Activated CD8-positive, alpha-beta memory T cell treated with anti-CD3 and anti-CD28 coated beads, Interleukin-2, amount 50 U/mL, for 24 hours (primary cell): ENCODE measurements around the gene MED26.

Source experiments
- DNase-seq: peaks from one replicate; pipeline ENCODE4 v3.0.0-alpha.2; 2020; ENCODE audit errors: extremely low read depth

Gene MED26

DNA sequence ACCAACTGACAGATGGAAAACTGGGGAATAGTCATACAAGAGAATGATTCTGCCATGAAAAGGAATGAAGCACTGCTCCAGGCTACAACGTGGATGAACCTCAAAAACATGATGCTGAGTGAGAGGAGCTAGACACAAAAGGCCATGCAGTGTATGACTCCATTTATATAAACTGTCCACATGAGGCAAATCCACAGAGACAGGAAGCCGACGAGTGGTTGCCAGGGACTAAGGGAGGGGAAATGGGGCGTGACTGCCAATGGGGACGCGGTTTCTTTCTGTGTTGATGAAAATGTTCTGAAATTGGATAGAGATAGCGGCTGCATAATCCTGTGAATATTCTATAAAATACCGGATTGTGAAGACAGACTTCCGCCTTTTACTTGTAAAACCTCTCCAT lies 21.7 kb upstream of the MED26 start:
- no peak for DNase-seq

DNA sequence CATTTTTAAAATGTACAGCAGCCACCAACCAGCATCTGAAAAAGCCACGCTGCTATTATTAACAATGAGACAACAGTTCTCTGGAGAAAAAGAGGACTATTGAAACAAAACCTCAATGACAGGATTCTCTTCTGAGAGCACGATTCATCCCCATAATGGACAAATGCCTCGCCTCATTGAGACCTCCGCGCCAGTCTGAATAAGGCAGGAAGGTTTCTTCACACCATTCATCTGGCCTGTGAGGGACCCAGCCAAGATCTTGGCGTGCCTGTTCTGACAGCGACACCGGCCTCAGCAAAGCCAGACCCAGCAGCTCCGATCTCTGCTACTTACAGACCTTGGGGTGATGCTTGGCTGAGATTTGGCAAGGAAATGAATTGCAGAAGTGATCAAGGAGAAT lies 17.1 kb upstream of the MED26 start:
- DNase-seq, result no peak

DNA sequence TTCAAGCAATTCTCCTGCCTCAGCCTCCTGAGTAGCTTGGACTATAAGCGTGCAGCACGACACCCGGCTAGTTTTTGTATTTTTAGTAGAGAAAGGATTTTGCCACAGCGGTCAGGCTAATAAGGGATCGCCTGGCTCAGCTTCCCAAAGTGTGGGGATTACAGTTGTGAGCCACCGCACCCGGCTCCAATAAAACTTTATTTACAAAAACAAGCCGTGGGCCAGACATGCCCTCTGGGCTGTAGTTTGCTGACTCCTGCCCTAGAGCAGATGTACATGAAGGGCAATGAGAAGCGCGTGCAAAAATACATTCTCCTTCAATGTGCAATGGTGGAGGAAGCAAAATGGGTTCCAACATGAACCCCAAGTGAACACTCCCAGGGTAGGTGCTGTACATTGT lies 13.7 kb upstream of the MED26 start:
- no peak for DNase-seq

DNA sequence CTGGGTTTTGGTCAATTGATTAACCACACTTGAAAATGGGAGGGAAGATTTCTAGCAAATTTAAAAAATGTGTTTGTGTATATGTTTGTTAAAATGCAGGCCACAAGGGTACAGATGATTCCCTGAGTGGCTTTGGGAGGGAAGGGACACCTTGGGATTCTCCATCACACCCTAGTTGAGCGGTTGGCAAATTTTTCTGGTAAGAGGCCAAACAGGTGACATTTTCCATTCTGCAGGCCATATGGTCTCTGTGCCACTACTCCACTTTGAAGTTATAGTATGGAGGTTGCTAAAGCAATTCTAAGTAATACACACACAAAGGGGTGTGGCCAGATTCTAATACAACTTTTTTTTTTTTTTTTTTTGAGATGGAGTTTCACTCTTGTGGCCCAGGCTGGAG lies 12.9 kb upstream of the MED26 start:
- DNase-seq, result no peak

DNA sequence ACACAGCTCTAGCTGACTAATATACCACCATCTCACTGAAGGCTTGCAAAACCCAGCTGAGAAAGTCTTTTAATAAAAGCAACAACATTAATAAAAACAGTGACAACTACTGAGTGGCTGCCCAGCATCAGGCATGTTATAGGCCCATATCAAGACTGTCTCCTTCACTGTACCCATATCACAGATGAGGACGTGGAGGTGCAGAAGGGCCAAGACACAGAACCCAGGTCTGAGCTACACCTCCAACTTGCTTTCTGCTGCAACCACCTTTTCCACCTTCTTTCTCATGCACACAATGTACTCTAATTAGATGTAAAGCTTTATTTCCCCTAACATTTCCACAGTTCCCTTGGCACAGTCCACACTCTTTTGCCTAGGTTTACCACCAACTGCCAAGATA lies 10.7 kb upstream of the MED26 start:
- no peak for DNase-seq

DNA sequence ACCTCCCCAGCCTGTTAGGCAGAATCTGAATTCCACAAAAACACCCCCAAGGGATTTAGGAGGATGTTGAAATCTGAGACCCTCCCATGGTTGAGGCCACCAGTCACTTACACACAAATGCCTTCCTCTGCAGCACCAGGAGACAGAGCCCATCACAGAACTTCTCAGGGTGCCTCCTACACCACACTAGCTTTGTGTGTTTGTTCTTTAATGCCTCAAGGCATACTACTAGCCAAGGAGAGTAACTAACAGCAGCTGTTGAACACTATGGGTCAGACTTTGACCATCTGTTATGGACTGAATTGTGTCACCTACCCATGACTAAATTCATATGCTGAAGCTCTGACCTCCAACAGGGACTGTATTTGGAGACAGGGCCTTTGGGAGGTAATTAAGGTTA lies 9.5 kb upstream of the MED26 start:
- DNase-seq, result no peak

DNA sequence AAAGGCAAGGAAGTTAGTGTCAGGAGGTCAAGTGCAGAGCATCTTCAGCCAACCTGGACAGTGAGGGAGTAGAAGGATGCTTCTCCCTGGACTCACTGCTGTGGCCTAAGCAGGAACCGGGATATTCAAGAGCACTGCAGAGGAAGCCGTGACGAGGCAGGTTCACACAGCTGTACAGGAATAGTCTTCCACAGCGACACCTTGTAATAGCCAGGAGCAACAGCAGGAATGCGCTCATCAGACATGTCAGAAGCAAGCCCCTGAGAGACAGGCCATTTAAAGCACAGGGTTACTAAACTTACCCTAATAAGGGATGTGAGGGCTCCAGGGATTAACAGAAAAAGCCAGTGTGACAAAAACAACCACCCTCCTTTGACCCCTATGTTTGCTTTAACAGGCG lies 3.5 kb upstream of the MED26 start:
- no peak for DNase-seq

DNA sequence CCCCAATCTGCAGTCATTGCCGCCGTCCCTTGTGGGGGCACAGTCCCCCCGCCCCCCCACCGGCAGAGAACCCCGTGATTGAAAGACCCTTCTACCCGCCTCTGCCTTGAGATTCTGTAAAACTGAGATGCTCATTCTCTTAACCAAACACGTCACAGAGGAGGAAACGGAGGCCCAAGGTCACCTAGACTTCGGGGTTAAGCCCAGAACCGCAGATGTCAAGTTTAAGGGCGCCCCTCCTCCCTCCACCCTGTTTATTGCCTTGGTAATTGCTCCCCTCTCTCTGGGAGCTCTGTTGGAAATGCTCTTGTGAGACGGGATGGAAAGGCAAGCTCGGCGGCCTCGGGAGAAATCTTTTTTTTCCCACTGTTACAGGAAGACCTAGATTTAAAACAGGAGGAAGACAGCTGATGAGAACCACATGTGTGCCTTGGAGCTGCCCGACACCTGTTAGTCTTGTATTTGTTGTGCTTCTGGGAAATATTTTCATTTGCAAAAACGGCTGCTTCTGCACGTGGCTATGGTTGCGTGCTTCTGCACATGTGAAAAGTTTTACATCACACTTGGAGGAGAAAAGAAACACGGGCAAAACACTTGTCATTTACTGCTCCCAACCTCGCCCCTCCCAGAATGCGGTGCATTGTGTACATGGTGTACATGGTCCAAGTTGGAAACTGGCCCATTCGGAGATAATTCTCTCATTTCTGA lies 1.1 kb upstream of the MED26 start:
- no peak for DNase-seq

DNA sequence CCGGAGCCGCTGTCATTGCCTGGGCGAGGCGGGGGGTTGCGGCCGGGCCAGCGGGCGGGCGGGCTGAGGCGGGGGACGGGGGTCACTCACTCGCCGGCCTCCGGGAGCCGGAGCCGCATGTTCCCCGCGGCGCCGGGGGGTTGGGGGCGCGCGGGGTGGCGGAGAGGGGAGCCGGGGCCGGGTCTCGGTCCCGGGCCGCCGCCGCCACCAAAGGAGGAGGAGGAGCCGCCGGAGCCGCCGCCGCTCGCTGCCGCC lies 149 bp downstream of the MED26 start:
- DNase-seq, result no peak

DNA sequence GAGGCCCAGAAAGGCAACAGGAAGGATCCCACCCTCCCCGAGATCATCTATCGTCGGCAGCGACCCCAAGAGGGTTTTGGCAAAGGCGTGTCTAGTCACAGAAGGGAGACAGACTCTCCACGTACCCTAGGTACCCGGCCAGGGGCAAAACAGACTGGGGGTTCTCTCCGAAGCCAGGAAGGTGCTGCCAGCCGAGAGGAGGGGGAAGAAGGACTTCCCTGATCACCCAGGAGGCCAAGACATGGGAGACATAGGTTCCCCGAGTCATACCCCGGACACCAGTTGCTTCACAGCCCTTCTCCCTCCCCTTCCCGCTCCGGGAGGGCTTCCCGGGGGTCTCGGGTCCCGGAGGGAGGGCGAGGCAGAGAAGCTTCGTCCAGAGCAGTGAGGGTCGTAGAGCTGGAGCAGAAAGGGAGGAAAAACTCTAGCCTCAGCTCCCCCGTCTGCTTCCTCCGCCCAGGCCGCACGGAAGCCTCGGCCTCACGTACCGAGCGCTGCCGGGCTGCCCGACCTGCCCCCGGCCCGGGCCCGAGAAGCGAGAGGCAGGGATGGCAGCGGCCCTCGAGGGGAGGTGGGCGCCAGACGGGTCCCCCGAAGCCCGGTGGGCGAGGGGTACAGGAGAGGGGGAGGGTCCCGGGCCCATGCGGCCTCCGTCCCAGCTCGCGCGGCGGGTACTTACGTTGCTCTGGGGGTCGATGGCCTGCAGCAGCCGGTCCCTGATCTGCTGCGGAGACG lies 644 bp downstream of the MED26 start:
- DNase-seq, result no peak

DNA sequence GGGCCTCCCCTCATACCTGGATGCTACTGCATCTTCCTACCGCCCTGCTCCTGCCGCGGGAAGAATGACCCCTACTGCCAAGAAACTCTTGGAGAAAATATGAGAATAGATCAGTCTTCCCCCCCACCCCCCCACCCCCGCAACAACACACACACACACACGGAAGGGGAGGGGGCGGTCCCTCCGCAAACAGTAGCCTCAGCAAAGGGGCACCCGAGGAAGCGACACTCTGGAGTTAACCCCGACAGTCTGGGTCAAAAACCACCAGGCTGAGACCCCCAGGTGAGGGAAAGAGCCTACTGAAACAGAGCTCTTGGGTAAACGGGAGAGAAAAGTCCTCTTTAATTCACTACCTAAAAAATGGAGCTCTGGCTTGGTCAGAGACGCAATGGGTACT lies 1.2 kb downstream of the MED26 start:
- no peak for DNase-seq

DNA sequence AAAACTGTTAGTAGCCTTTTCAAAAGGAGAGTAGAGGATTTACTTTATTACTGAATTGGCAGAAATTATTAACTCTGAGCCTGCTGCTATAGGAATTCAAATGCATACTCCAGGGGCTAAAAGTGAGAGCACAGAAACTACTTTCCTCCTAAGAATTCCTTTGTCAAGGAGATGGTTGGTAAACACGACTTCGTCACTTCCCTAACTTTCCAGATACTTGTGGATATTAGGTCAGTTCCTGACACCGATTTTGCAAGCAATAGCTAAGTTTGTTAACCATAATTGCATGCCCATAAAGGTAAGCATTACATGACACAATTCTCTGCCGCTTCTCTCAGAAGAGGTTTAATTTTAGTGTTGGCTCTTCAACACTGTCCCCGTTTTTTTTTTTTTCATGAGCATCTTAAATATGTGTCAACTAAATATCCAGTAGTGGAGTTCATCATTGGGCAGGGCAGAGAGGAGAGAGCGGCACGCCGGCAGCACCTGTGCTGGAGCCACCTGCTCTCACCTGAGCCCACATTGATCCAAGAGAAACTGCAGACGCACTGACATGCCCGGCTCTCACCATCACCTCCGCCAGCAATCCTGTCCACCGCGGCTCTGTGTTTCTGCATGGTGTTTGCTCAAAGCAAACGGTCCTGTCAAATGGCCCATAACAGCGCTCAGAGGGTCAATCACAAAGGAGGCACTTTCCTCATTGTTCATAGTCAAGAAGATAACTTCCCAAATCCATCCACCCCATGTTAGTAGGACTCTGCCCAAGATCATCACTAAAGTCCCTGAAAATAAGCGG lies 2.6 kb downstream of the MED26 start:
- DNase-seq, result no peak

DNA sequence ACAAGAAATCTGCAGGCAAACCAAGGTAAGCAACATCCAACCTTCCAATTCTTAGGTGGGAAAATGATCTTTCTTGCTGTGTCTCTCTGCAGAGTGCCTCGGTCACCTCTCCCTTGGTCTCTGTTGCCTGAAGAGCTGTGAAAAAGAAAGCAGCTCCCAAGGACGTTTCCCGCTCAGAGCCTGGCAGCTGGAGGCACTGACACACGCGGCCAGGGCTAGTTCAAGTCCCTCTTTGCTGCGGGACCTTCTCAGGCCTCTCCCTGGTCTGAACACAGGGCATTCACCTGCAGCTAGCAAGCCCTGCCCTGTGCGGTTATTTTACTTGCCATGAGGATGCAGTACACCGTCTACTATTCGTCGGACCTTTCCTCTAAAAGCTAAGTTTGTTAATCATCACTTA lies 3.8 kb downstream of the MED26 start:
- no peak for DNase-seq

DNA sequence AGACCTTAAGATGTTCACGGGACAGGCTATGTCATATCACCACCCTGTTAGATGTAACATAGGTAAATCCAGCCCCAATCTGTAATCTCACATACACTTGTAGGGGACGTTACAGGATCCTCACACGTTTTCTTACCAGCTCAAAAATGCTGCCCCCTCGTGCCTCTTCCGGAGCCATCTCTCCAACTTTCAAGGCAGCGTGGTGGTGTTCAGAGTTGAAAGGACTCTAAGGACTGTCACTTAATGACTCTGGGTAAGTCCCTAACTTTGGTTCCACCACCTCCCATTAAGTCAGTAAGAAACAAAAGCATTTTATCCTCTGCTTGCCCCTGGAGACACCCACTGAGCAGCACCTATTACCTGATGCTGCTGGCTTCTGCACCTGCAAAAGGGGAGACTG lies 4.4 kb downstream of the MED26 start:
- DNase-seq, result no peak

DNA sequence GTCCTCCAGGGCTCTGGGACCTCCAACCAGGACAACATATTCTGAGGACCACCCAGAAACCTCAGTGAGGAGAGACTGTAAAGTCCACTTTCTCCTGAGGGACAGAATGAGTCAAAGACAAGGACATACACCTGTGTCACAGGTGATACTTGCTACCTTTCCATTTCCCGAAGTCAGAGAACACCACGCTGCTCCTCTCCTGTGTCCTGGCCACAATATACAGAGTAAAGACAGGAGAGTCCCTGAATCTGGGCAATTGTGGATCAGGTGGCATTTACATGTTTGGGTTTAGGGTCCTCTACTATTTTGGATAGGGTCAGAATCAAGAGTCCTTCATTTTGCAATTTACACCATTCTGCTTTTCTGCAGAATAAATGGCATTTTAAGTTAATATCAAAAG lies 4.9 kb downstream of the MED26 start:
- DNase-seq, result no peak

DNA sequence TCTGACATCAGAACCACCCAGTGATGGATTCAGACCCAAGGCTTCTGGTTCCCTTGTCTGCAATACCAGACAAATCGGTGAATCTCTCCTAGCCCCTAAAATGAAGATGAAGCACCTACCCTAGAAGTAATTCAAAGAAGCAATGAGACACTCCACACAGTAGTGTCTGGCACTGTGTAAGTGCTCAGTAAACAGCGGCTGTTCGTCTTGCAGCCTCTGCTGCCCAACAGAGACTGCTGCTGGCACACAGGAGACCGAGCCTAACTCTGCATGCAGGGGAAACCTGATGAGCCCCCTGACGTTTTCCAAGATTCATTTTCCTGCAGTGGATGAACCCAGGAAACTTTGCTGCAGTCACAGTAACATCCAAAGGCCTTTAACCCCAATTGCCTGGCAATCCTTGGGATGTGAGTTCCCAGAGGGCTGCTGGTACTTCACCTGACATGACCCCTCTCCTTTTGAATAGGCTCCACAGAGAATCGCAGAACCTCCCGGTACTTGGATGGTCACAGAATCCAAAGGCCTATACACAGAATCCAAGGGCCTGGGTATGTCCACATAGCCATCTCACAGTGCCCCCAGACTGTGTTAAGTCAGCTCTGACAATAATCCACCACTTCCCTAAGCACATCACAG lies 6.7 kb downstream of the MED26 start:
- DNase-seq, result no peak

DNA sequence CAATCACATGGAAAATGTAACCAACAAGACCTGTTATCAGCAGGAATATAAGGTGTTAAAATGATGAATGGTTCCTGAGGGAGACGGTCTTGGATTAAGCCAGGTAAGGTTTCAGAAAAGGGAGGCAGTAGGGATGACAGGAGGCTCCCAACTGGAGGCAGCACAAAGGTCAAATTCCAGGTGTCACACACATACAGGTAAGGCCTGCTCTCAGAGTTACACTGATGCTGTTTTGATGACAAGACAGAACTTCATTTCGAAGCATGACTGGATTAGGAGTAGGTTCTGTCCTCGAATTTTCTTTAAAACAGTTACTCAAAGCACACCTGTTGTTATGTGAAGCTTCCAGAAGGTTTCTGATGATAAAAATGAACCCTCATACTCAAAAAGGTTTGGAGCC lies 7.4 kb downstream of the MED26 start:
- DNase-seq, result no peak

DNA sequence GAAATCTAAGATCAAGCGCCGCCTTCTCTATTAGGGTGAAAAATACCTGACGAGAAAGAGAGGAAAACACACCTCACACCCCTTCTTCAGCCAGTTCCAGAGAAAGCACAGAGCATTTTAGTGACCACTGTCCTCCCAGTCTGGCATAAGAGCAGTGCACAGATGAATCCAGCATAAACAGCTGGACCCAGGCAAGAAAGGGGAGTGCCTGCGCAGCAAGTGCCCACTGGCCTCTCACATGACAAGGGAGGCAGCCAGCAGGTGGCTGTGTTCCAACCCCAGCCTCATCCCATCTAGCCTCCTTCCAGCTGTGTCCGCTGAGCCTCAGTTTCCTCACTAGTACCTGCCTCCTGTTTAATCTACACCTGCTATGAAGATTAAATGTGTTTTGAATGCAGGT lies 8.0 kb downstream of the MED26 start:
- DNase-seq, result no peak

DNA sequence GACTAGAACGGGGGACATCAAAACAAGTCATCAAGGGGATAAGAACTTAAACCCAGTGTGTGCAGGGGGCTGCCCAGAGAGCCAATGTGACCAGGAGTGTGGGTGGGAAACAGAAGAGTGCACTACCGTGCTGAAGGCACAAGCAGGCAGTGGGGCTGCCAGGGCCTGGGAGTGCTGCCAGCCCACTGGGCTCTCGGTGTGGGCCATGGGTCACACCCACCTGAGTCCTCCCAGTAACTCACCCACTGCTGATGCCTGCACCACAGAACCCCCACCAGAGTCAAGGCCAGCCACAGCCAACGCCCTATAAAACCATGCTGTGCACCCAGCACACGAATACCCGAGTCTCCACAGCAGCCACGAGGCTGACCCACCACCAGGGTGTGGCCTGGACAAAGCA lies 8.5 kb downstream of the MED26 start:
- no peak for DNase-seq

DNA sequence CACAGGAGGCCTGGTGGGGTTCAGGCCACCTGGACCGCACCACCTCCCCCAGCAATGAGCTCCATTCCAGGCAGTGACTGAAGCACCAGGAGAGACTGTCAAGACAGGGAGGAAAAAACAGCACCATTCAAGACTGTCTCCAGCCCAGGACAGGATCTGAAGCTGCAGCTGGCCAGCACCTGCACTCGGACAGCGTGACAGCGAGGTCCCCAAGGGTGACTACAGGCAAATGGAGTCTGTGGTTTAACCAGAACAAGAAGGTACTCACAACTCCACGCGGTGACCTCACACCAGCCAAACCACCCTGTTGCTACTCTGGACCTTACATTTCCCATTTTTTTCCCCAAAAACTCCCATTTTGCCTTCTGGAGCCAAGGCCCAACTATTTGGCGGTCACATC lies 9.8 kb downstream of the MED26 start:
- no peak for DNase-seq

DNA sequence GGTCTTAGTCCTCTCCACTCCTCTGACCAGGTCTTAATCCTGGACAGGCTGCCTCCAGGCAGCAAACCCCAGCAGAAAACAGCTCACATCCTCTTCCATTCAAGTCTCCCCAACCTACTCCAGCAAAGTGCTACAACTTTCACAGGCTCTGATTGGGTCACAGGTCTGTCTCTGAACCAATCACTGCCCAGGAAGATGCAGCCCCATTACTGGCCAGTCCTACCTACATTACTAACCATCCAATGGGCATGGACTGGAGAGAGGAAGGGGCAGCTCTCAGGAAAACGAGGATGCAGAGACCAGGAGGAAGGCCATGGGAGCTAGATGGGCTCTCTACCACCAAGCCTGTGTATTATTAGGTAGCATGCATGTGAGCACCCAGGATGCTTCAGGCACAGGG lies 12.2 kb downstream of the MED26 start:
- DNase-seq, result no peak

DNA sequence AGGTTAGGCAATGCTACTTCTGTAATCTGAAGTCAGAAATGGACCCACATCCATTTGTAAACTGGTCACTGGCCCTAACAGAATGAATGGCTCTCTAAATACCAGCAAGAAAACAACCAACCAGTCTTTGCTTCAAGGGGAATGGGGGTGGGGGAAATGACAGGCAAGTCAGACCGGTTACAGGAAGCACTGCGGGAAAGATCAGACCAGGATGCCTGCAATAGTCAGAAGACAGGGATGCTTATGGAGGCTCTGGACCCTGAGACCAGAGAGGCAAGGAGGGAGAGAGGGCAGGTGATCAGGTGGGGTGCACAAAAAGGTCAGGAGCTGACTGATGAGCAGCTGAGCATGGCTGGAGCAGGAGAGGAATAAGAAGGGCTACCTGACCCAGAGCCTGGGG lies 13.1 kb downstream of the MED26 start:
- DNase-seq, result no peak

DNA sequence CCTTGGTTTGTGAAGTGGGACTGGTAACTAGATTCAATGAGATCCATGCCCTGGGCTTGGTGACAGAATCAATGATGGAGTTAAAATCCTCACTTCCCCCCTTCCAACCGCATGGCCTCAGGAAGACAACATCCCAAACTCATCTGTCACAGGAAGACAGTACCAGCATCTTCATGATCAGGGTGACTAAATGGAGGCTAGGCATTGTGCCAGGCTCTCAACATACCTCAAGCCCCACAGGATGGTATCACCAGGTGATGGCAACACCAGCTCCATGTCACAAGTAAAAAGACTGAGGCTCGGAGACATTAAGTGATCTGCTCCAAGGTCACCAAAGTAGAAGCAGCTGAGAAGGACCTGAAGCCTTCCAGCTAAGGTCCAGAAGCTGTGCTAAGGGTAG lies 14.2 kb downstream of the MED26 start:
- no peak for DNase-seq
